Activated CD4-positive, CD25-positive, alpha-beta regulatory T cell treated with anti-CD3 and anti-CD28 coated beads, Interleukin-2, amount 50 U/mL, for 16 hours (primary cell): Measurements from ENCODE around the gene GABPA.
"Not testable (repeated sequence)": the region's sequence is repeated elsewhere in the genome, so short reads cannot be mapped to it uniquely, and the experiment has no call there.

Source experiments
- DNase-seq: peaks from one replicate; pipeline ENCODE4 v3.0.0-alpha.2; 2020; ENCODE audit warnings: low read depth, low spot score

GABPA gene

GRCh38 chr21:25734904-25735645 is at the start of gene GABPA, which contains the start of gene ATP5PF:
TSS of gene GABPA (plus strand) at chr21:25734972. CDS start at chr21:25741599, 6,627 bp downstream.
TSS of gene ATP5PF (minus strand) at chr21:25734904. CDS start at chr21:25729794, 5,110 bp downstream.
- DNase-seq = peak; percentile 96

DNA sequence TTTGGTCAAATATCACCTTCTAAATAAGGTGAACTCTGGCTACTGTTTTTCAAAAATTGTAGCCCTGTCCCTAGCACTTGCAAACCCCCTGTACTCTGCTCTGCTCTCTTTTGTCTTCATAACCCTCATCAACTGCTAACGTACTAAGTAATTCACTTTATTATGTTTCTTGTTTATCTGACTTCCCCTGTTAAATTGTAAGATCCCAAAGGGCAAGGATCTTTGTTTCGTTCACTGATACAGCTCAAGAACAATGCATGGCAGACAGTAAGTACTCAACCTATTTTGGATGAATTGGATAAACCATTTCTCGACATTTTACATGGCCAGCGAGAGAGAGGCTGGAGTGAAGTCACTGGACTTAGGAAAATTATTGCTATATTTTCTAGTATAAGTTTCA is 47.0 kb upstream of the GABPA start:
- DNase-seq = no peak

DNA sequence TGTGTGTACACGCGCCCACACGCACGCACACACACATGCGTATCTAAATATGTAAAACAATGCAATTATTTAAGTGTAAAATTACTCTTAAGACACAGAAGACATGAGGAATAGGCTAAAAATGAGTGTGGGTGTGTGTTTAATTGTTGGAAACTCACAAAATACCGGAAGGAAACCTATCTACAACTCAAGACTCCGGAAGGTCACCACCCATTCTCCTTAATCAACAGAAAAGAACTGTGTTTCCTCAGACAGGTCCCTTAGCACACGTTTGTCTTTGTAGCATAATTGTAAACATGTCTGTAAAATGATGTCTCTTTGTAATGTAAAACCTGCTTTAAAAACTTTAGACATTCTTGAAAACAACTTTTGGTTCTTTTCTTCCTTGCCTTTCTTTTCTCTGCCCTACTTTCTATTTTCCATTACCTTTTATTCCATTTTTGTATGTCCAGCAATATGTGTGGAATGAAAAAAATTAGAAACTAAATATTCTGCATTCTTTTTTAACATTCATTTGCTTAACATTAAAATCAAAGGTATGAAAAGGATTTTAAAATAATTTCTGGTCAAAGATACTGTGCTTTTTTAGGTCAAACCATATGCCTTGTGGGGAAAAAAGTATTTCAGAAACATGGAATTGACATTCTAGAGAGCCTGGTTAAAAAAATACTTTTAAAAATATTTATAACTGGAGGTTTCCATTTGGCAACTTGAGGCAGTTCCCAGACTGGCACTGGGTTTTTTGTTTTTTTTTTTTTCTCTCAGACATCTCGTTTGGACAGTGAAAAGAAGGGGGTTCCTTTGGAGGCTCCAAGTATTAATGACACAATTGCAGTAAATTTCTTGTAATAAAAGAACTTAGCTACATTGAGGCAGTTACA is 46.3 kb upstream of the GABPA start:
- DNase-seq = no peak

- no peak for DNase-seq
These were observed 45.5 kb upstream of the GABPA start for GRCh38 chr21:25689226-25689625.

- DNase-seq = no peak
These were observed 42.8 kb upstream of the GABPA start for GRCh38 chr21:25691976-25692375.

DNA sequence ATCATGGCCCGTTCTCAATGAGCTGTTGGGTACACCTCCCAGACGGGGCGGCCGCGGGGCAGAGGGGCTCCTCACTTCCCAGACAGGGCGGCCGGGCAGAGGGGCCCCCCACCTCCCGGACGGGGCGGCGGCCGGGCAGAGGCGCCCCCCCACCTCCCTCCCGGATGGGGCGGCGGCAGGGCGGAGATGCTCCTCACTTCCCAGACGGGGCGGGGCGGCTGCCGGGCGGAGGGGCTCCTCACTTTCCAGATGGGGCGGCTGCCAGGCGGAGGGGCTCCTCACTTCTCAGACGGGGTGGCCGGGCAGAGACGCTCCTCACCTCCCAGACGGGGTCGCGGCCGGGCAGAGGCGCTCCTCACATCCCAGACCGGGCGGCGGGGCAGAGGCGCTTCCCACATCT is 39.3 kb upstream of the GABPA start:
- DNase-seq = not testable (repeated sequence)

DNA sequence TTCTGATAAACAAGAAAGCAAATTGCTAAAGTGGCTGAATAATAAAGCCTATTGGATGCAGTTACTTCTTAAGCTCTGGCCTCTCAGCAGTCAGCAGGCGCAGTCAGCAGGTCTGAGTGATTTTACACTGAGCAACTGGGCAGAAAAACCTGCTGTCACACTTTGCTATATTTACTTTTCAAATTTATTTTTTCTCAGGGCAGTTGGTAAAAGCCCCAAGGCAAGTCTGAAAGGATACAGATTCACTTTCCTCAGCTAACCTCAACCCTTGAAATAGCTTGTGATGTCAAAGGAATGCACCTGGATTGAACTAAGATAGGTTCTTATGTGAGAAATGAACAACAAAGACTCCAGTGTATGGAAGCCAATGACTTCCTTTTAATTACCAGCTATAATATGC is 34.0 kb upstream of the GABPA start:
- DNase-seq = no peak

GRCh38 chr21:25701529-25701928 is 33.2 kb upstream of the GABPA start:
- no peak for DNase-seq

GRCh38 chr21:25708467-25709065 is 26.2 kb upstream of the GABPA start:
- DNase-seq = peak; percentile 34

- DNase-seq = no peak
These were observed 25.0 kb upstream of the GABPA start for GRCh38 chr21:25709684-25710265.

DNA sequence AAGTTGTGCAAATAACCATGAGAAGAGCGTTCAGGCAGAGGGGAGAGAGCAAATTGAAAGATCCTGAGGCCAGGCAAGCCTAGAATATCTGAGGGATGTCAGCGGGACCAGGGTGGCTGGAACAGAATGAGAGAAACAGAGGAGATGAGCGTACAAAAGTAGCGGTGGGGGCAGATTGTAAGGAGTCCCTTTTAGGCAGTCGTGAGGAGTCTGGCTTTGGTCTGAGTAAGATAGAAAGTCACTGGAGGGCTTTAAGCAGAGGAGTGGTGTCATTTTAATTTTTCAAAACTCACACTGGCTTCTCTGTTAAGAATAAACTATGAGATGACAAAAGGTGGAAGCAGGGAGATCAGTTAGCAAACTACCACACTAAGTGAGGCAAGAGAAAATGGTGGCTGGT is 24.2 kb upstream of the GABPA start:
- DNase-seq = no peak

DNA sequence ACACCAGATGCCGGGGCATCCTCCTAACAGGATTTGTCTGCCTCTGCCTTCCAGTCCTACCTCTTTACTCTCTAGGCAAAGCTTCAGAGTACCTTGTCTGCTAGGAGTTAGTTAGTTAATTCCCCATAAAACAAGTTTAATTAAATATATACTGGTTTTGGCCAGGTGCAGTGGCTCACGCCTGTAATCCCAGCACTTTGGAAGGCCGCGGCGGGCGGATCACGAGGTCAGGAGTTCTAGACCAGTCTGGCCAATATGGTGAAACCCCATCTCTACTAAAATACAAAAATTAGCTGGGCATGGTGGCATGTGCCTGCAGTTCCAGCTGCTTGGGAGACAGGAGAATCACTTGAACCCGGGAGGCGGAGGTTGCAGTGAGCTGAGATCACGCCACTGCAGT is 20.7 kb upstream of the GABPA start:
- DNase-seq = not testable (repeated sequence)

GRCh38 chr21:25717491-25718147 is 17.2 kb upstream of the GABPA start:
- no peak for DNase-seq

DNA sequence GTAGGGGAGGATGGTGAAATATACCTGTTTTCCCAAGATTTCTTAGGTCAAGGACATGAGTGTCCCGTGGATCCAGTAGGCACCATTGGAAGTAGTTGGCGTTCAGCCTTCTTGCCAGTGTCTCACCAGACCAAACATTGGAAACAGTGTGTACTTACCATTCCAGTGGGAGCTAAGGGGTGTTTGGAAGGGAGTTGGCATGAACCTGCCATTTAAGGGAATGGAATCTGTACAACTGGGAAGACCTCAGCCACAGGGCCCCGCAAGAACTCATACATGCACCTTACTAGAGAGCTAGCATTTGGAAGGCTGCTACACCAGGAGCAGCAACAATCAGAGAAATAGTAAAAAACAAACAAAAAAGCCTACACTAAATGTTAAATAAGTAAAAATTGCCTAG is 12.8 kb upstream of the GABPA start:
- no peak for DNase-seq

DNA sequence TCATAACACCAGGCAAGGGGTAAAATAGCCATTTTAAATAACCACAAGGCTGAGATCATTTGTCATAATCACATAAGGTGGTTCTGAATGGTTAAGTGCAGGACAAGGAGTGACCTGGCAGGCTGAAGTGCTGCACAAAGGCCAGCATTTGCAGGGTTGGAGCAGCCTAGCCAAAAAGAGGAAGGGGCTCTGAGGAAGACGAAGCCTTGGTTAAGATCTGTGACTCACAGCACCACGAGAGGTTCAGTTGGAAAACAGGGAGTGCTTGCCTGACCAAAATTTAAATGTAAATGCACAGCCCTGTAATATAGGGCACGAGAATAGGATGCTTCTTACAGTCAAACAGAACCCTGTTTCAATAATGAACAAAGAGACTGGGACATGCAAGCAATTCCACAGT is 12.1 kb upstream of the GABPA start:
- no peak for DNase-seq

GRCh38 chr21:25732091-25732760 is 2.5 kb upstream of the GABPA start:
- no peak for DNase-seq

DNA sequence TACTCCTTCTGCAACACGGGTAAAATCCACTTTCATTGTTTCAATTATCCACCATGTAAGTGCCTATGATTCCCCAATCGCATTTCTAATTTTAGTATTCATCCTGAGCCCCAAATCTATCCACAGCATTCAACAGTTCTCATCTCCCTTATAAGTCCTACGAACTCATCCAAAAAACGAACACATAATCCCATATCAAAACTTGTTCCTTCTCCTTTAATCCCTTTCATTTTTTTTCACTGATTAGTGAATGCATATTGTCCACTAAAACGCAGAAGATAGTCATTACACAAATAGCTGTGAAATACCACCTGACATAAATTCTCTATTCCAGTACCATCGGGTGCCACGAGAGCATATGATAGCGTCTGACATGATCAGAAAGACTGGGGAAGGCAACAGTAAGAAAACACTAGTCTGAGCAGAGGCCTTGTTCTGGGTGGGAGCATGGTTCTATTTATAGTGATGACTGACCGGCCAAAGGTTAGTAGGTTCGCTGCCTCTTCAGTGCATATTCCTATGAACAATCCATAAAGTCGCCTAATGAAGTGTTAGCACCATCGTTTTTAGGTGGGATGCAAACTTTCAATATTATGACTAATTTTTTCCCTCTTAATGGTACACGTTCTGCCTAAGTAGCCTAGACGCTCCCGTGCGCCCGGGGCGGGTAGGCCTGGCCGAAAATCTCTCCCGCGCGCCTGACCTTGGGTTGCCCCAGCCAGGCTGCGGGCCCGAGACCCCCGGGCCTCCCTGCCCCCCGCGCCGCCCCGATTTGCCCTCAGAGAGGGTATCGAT is 716 bp upstream of the GABPA start:
- DNase-seq = no peak

DNA sequence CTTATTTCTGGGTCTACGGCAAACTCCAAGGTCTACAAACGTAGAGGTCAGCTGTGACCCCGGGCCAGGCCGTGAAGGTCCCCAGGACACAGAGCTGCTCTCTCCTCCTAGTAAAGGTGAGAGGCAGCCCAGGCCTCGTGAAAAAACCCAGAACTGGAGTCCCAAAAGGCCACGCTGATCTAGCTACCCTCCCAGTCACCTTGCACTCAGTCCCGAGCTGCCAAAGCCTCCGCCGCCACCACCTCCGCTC is 193 bp upstream of the GABPA start:
- no peak for DNase-seq

GRCh38 chr21:25735646-25736597 is 1.1 kb downstream of the GABPA start:
- DNase-seq = peak; percentile 52
